ENCODE results near the gene SYTL1. TPM values are rescaled to one million over a fixed set of nuclear protein-coding genes. Genes with fewer than 3 reads are reported as not detected.

The SYTL1 gene
- total RNA-seq, 1 donor: under 0.01 TPM

- Histone ChIP-seq H3K27ac (ENCODE audit: low read depth, low read length) (no peak overlapping the region), H3K4me2 (ENCODE audit: insufficient read depth, low read length) (no peak overlapping the region)
These were observed 40.1 kb upstream of the SYTL1 start for GRCh38 chr1:27301582-27302199.

DNA sequence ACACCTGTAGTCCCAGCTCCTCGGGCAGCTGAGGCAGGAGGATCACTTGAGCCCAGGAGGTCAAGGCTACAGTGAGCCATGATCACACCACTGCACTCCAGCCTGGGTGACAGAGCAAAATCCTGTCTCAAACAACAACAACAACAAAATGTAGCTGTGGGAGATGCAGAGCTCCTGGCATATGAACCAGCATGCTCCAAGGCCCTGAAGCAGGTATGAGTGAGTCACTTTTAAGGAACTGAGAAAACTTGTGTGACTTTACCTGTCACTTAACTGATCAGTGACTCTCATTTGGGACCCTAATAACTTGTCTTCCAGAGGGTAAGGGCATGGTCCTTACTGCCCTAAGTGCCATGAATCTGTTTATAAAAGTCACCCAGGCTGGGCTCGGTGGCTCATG lies 39.2 kb upstream of the SYTL1 start:
- H3K4me1 ChIP-seq (ENCODE audit: insufficient read depth, low read length): peaks cover 24% of the 10 kb centered on the region
- no peaks in the 10 kb centered on the region for H3K9me3 ChIP-seq (ENCODE audit: low read depth, low read length)
- H3K36me3 ChIP-seq (ENCODE audit: insufficient read depth, low read length): peaks cover 17% of the 10 kb centered on the region
- H2AFZ ChIP-seq (ENCODE audit: low read length): no peak overlapping the region
- no peak overlapping the region for H3K27ac ChIP-seq (ENCODE audit: low read depth, low read length)
- H3K79me2 ChIP-seq (ENCODE audit: insufficient read depth, low read length): no peaks in the 10 kb centered on the region
- TF ChIP-seq, protein P1, sequence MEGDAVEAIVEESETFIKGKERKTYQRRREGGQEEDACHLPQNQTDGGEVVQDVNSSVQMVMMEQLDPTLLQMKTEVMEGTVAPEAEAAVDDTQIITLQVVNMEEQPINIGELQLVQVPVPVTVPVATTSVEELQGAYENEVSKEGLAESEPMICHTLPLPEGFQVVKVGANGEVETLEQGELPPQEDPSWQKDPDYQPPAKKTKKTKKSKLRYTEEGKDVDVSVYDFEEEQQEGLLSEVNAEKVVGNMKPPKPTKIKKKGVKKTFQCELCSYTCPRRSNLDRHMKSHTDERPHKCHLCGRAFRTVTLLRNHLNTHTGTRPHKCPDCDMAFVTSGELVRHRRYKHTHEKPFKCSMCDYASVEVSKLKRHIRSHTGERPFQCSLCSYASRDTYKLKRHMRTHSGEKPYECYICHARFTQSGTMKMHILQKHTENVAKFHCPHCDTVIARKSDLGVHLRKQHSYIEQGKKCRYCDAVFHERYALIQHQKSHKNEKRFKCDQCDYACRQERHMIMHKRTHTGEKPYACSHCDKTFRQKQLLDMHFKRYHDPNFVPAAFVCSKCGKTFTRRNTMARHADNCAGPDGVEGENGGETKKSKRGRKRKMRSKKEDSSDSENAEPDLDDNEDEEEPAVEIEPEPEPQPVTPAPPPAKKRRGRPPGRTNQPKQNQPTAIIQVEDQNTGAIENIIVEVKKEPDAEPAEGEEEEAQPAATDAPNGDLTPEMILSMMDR (IDR thresholded peaks at IDR 0.05; ENCODE audit: extremely low read depth, low read depth, low read length): no peak
- H3K4me2 ChIP-seq (ENCODE audit: insufficient read depth, low read length): no peak overlapping the region
- no peaks in the 10 kb centered on the region for H3K27me3 ChIP-seq (ENCODE audit: insufficient read depth, low read length)
- H3K4me3 ChIP-seq (ENCODE audit: insufficient read depth, low read length): no peak overlapping the region
- H4K20me1 ChIP-seq (ENCODE audit: insufficient read depth, low read length): no peaks in the 10 kb centered on the region
- no peak for DNase-seq (ENCODE audit: insufficient read length, low spot score, missing footprints)

More at GRCh38 chr1:27301582-27302199, 40.1 kb upstream of the SYTL1 start:
- no peaks in the 10 kb centered on the region for H3K9me3 ChIP-seq (ENCODE audit: low read depth, low read length)
- peaks cover 26% of the 10 kb centered on the region for H3K36me3 ChIP-seq (ENCODE audit: insufficient read depth, low read length)
- H4K20me1 ChIP-seq (ENCODE audit: insufficient read depth, low read length): no peaks in the 10 kb centered on the region
- no peaks in the 10 kb centered on the region for H3K79me2 ChIP-seq (ENCODE audit: insufficient read depth, low read length)
- H3K27me3 ChIP-seq (ENCODE audit: insufficient read depth, low read length): no peaks in the 10 kb centered on the region
- TF ChIP-seq, protein P1 (IDR thresholded peaks at IDR 0.05; ENCODE audit: extremely low read depth, low read depth, low read length): no peak
- no peak overlapping the region for H2AFZ ChIP-seq (ENCODE audit: low read length)
- no peak overlapping the region for H3K4me3 ChIP-seq (ENCODE audit: insufficient read depth, low read length)
- DNase-seq (ENCODE audit: insufficient read length, low spot score, missing footprints): no peak
- H3K4me1 ChIP-seq (ENCODE audit: insufficient read depth, low read length): peaks cover 24% of the 10 kb centered on the region

GRCh38 chr1:27303509-27303908 lies 38.3 kb upstream of the SYTL1 start:
- TF ChIP-seq, protein P1 (IDR thresholded peaks at IDR 0.05; ENCODE audit: extremely low read depth, low read depth, low read length): no peak
- peaks cover 9% of the 10 kb centered on the region for H3K36me3 ChIP-seq (ENCODE audit: insufficient read depth, low read length)
- no peak overlapping the region for H3K4me2 ChIP-seq (ENCODE audit: insufficient read depth, low read length)
- no peak overlapping the region for H3K27ac ChIP-seq (ENCODE audit: low read depth, low read length)
- H3K27me3 ChIP-seq (ENCODE audit: insufficient read depth, low read length): no peaks in the 10 kb centered on the region
- DNase-seq (ENCODE audit: insufficient read length, low spot score, missing footprints): no peak
- H3K4me3 ChIP-seq (ENCODE audit: insufficient read depth, low read length): no peak overlapping the region
- H4K20me1 ChIP-seq (ENCODE audit: insufficient read depth, low read length): no peaks in the 10 kb centered on the region
- H3K4me1 ChIP-seq (ENCODE audit: insufficient read depth, low read length): peaks cover 24% of the 10 kb centered on the region
- H3K79me2 ChIP-seq (ENCODE audit: insufficient read depth, low read length): no peaks in the 10 kb centered on the region
- no peak overlapping the region for H2AFZ ChIP-seq (ENCODE audit: low read length)
- no peaks in the 10 kb centered on the region for H3K9me3 ChIP-seq (ENCODE audit: low read depth, low read length)

DNA sequence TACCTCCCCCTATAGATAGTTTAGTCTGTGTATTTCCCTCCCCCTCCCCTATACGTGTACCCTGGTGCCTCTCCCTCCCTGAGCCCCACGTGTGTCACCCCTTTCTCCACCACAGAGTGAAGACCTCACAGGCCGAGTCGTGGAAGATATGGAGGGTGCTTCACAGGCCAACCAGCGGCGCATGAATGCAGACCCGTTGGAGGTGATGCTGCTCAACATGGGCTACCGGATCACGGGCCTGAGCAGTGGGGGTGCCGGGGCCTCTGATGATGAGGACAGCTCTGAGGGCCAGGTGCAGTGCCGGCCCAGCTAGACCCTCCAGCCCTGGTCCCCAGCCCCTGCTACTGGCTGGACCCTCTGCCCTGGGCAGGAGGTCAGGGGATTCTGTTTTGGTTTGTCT lies 35.8 kb upstream of the SYTL1 start:
- no peak overlapping the region for H3K4me2 ChIP-seq (ENCODE audit: insufficient read depth, low read length)
- no peaks in the 10 kb centered on the region for H4K20me1 ChIP-seq (ENCODE audit: insufficient read depth, low read length)
- DNase-seq (ENCODE audit: insufficient read length, low spot score, missing footprints): no peak
- H2AFZ ChIP-seq (ENCODE audit: low read length): no peak overlapping the region
- no peaks in the 10 kb centered on the region for H3K9me3 ChIP-seq (ENCODE audit: low read depth, low read length)
- peaks cover 9% of the 10 kb centered on the region for H3K36me3 ChIP-seq (ENCODE audit: insufficient read depth, low read length)
- no peaks in the 10 kb centered on the region for H3K4me1 ChIP-seq (ENCODE audit: insufficient read depth, low read length)
- H3K4me3 ChIP-seq (ENCODE audit: insufficient read depth, low read length): no peak overlapping the region
- TF ChIP-seq, protein P1 (IDR thresholded peaks at IDR 0.05; ENCODE audit: extremely low read depth, low read depth, low read length): no peak
- no peaks in the 10 kb centered on the region for H3K79me2 ChIP-seq (ENCODE audit: insufficient read depth, low read length)
- H3K27me3 ChIP-seq (ENCODE audit: insufficient read depth, low read length): no peaks in the 10 kb centered on the region
- no peak overlapping the region for H3K27ac ChIP-seq (ENCODE audit: low read depth, low read length)

All from osteoblast (primary cell).